K562 (cell line): ENCODE results near the gene PPCDC. TPM values are rescaled to one million over a fixed set of nuclear protein-coding genes. Genes with fewer than 3 reads are reported as not detected.

Experiments used
- ADNP ChIP-seq: fragments of 200-800 bp; sonication (Bioruptor generic); IDR thresholded peaks from 2 replicates; pipeline ENCODE4 v1.6.1; 2016; ENCODE audit warnings: missing genetic modification characterization, missing compliant biosample characterization
- ATF7 ChIP-seq: fragments of 450-650 bp; IDR thresholded peaks from 2 replicates; pipeline ENCODE4 v1.7.1; 2014; ENCODE audit warnings: mild to moderate bottlenecking, moderate library complexity
- C11orf30 ChIP-seq: fragments of 450-650 bp; IDR thresholded peaks from 2 replicates; pipeline ENCODE4 v1.6.1; 2016; ENCODE audit warnings: low read depth, mild to moderate bottlenecking
- CBFA2T3 ChIP-seq: fragments of 450-650 bp; IDR thresholded peaks from 2 replicates; pipeline ENCODE4 v1.6.1; 2017
- CBFB ChIP-seq: sonication (generic); formaldehyde crosslinking; IDR thresholded peaks from 2 replicates; pipeline ENCODE4 v1.4.0; 2020; ENCODE audit warnings: mild to moderate bottlenecking, missing genetic modification reagents
- CBX1 ChIP-seq: sonication (generic); IDR thresholded peaks from 2 replicates; pipeline ENCODE4 v1.6.1; 2016; ENCODE audit warnings: antibody characterized with exemption, low read depth, mild to moderate bottlenecking
- CTBP1 ChIP-seq: fragments of 450-650 bp; IDR thresholded peaks from 2 replicates; pipeline ENCODE4 v1.6.1; 2016; ENCODE audit warnings: borderline replicate concordance
- DNMT1 ChIP-seq: fragments of 450-650 bp; IDR thresholded peaks from 2 replicates; pipeline ENCODE4 v1.6.1; 2016; ENCODE audit warnings: antibody characterized with exemption, mild to moderate bottlenecking
- FOXP4 ChIP-seq: sonication (generic); formaldehyde crosslinking; IDR thresholded peaks from 2 replicates; pipeline ENCODE4 v1.8.0; 2022; ENCODE audit warnings: mild to moderate bottlenecking, missing genetic modification reagents, borderline replicate concordance
- GABPB1 ChIP-seq: sonication (generic); formaldehyde crosslinking; IDR thresholded peaks from 2 replicates; pipeline ENCODE4 v1.8.0; 2022; ENCODE audit warnings: mild to moderate bottlenecking, missing genetic modification reagents
- HBP1 ChIP-seq: fragments of 450-650 bp; formaldehyde crosslinking; IDR thresholded peaks from 2 replicates; pipeline ENCODE4 v1.4.0; 2022; ENCODE audit warnings: missing genetic modification characterization
- HDAC6 ChIP-seq: IDR thresholded peaks from 2 replicates; pipeline ENCODE4 v1.6.1; 2012; ENCODE audit warnings: low read depth, mild to moderate bottlenecking, control low read depth, inconsistent platforms, low read length, moderate library complexity
- MAX ChIP-seq: sonication (generic); formaldehyde crosslinking; IDR thresholded peaks from 2 replicates; pipeline ENCODE4 v1.9.0; 2022; ENCODE audit warnings: mild to moderate bottlenecking, missing genetic modification reagents
- MCM7 ChIP-seq, 2 experiments: fragments of 450-650 bp; IDR thresholded peaks; 2 replicates each; pipeline ENCODE4 v1.6.1; 2016 to 2018
- NR3C1 ChIP-seq: sonication (generic); formaldehyde crosslinking; IDR thresholded peaks from 2 replicates; pipeline ENCODE4 v1.8.1; 2022; ENCODE audit warnings: missing genetic modification reagents
- PRMT5 ChIP-seq: sonication (generic); formaldehyde crosslinking; IDR thresholded peaks from 2 replicates; pipeline ENCODE4 v1.5.0; 2020; ENCODE audit warnings: missing genetic modification reagents
- U2AF1 ChIP-seq: fragments of 200-400 bp; formaldehyde crosslinking; optimal IDR thresholded peaks from 2 replicates; pipeline ENCODE3; 2017; ENCODE audit warnings: mild to moderate bottlenecking, low read depth, low read length, moderate library complexity
- ZNF121 ChIP-seq: sonication (generic); formaldehyde crosslinking; conservative IDR thresholded peaks from 2 replicates; pipeline ENCODE4 v1.8.0; 2022; ENCODE audit warnings: missing genetic modification reagents
- ZNF24 ChIP-seq: fragments of 450-650 bp; IDR thresholded peaks from 2 replicates; pipeline ENCODE4 v1.6.1; 2016
- ZNF583 ChIP-seq: fragments of 250-450 bp; sonication (Bioruptor Pico); IDR thresholded peaks from 2 replicates; pipeline ENCODE4 v1.4.0; 2020
- ZNF79 ChIP-seq: fragments of 250-450 bp; sonication (Bioruptor Pico); IDR thresholded peaks from 2 replicates; pipeline ENCODE4 v1.4.0; 2020; ENCODE audit warnings: low read depth, mild to moderate bottlenecking, moderate library complexity
- polyA plus RNA-seq, 8 experiments: library from polyadenylated mRNA; depleted of rRNA in 4 of 8; stranded (reverse) in 5 of 8; unstranded in 3 of 8; fragments of >200 nt; fragmentation: Nextera tagmentation in 2 of 8; fragmentation: Illumina TruSeq in 1 of 8; extraction: Ambion mirVana in 2 of 8; extraction: Trizol in 1 of 8; gene quantifications; 2 replicates each; pipeline versions ENCODE4 v1.2.1 to v1.2.3, GENCODE V29; 2011 to 2014; ENCODE audit warnings: inconsistent platforms in 1 of 8, missing spikeins in 1 of 8
- total RNA-seq, 7 experiments: library from RNA; depleted of rRNA in 6 of 7; stranded (reverse); fragments of >200 nt in 6 of 7; fragmentation: Illumina TruSeq in 2 of 7; extraction: Trizol in 2 of 7; gene quantifications; 2 replicates each; pipeline versions ENCODE4 v1.2.1 to v1.2.3, GENCODE V29; 2011 to 2021; ENCODE audit warnings: low replicate concordance in 1 of 7
- TF ChIP-seq, protein P1 (sequence below): fragments of 250-450 bp; sonication (Bioruptor Pico); IDR thresholded peaks from 2 replicates; pipeline ENCODE4 v1.6.1; 2021; ENCODE audit warnings: mild to moderate bottlenecking
- TF ChIP-seq, protein P2 (sequence below), 2 experiments: fragments of 450-650 bp in 1 of 2; sonication (generic) in 1 of 2; formaldehyde crosslinking; conservative IDR thresholded peaks; 2 replicates each; pipeline versions ENCODE4 v1.4.0 to v1.8.1; 2020 to 2022; ENCODE audit warnings: mild to moderate bottlenecking in 1 of 2, missing genetic modification reagents in 1 of 2
- TF ChIP-seq, protein P3 (sequence below), 2 experiments: fragments of 450-650 bp in 1 of 2; sonication (generic) in 1 of 2; formaldehyde crosslinking in 1 of 2; IDR thresholded peaks in 1 of 2; conservative IDR thresholded peaks in 1 of 2; 2 replicates each; pipeline versions ENCODE4 v1.6.1 to v1.8.1; 2016 to 2023; ENCODE audit warnings: mild to moderate bottlenecking in 2 of 2, moderate library complexity in 2 of 2, inconsistent platforms in 1 of 2, missing genetic modification reagents in 1 of 2

Gene PPCDC
- total and polyA plus RNA-seq, 9 of the 15 experiments (the other 6 are each of a cell fraction or from before 2014, with no cell fraction given): 10.9 to 53.6 (median 16.7) TPM

DNA sequence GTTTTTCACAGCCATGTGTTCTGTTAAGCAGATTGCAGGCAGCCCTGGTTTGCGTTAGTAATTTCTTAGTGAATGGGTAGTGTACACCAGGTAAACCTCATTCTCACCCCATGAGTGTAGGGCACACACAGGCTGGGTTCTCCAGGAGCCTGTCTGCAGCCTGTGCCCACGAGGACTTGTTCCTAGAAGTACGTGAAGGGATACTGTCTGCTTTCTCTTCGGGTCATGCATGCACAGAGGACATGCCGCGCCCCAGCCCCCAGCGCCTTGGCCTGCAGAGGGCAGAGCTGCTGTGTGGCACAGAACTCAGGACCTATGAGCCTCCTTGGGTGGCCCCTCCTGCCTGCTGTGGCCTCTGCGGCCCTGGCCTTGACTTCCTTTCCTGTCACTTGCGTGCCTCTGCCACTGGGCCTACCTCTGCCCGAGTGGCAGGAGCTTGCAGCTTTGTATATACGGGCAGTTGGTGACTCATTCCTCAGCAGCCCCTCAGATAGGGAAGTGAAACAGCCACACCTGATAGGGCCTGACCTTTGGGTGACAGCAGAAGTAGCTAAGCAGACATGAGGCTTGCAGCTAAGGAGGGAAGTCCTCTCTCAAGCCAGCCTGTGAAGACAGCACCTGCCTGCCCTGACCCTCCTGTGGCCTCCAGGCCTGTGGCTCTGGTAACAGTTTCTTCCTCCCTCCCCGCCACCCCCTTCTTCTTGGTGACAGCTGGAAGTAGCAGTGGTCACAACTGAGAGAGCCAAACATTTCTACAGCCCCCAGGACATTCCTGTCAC is 19.5 kb downstream of the PPCDC start (continued):
- TF ChIP-seq, protein P1, sequence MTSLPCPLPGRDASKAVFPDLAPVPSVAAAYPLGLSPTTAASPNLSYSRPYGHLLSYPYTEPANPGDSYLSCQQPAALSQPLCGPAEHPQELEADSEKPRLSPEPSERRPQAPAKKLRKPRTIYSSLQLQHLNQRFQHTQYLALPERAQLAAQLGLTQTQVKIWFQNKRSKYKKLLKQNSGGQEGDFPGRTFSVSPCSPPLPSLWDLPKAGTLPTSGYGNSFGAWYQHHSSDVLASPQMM (CRISPR knock-in tag): no peak
- TF ChIP-seq ZNF79 (CRISPR knock-in tag) (no peak), CBFB (CRISPR knock-in tag) (no peak), MAX (CRISPR knock-in tag) (peak; percentile 59; the same call in 1 of the 2 replicates), DNMT1 (no peak), ZNF24 (no peak), CBX1 (no peak), MCM7 (IDR thresholded peaks at IDR 0.05) (no peak), GABPB1 (peak; percentile 53), CTBP1 (no peak), HDAC6 (no peak), C11orf30 (no peak), FOXP4 (CRISPR knock-in tag) (no peak), HBP1 (no peak), ZNF583 (CRISPR knock-in tag) (no peak), CBFA2T3 (peak; percentile 60), ADNP (no peak), ATF7 (no peak), PRMT5 (CRISPR knock-in tag) (no peak), ZNF121 (CRISPR knock-in tag) (no peak), U2AF1 (no peak), NR3C1 (CRISPR knock-in tag) (no peak)
- TF ChIP-seq, protein P2, sequence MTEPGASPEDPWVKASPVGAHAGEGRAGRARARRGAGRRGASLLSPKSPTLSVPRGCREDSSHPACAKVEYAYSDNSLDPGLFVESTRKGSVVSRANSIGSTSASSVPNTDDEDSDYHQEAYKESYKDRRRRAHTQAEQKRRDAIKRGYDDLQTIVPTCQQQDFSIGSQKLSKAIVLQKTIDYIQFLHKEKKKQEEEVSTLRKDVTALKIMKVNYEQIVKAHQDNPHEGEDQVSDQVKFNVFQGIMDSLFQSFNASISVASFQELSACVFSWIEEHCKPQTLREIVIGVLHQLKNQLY (CRISPR knock-in tag; conservative IDR thresholded peaks at IDR 0.05): no peak
- TF ChIP-seq, protein P3, sequence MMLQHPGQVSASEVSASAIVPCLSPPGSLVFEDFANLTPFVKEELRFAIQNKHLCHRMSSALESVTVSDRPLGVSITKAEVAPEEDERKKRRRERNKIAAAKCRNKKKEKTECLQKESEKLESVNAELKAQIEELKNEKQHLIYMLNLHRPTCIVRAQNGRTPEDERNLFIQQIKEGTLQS (IDR thresholded peaks at IDR 0.05): peak; percentile 93
- TF ChIP-seq, protein P3 (CRISPR knock-in tag; conservative IDR thresholded peaks at IDR 0.05): no peak; the same call in 1 of the 2 replicates
